Measurements from ENCODE around the gene DVL1.

The DVL1 gene

GRCh38 chr1:1295154-1295923 lies 53.9 kb downstream of the DVL1 start:
- DNase-seq = no peak

GRCh38 chr1:1294250-1294890 lies 54.8 kb downstream of the DVL1 start:
- DNase-seq = no peak

GRCh38 chr1:1293263-1294249 lies 55.7 kb downstream of the DVL1 start:
- DNase-seq = no peak

GRCh38 chr1:1292851-1293250 lies 56.4 kb downstream of the DVL1 start:
- DNase-seq = no peak

- DNase-seq = no peak
Measured at GRCh38 chr1:1292442-1292779, 56.8 kb downstream of the DVL1 start.

- DNase-seq = peak; percentile 60
Measured at GRCh38 chr1:1291548-1292441, 57.4 kb downstream of the DVL1 start.

GRCh38 chr1:1291023-1291528 lies 58.1 kb downstream of the DVL1 start:
- DNase-seq = no peak

GRCh38 chr1:1290238-1290731 lies 58.9 kb downstream of the DVL1 start:
- peak; percentile 59 for DNase-seq

GRCh38 chr1:1287288-1288110 lies 61.7 kb downstream of the DVL1 start:
- no peak for DNase-seq

- DNase-seq = no peak
Measured at GRCh38 chr1:1286313-1287261, 62.6 kb downstream of the DVL1 start.

- DNase-seq = no peak
Measured at GRCh38 chr1:1285611-1286311, 63.5 kb downstream of the DVL1 start.

Measured in CD4-positive, alpha-beta T cell treated with Interferon gamma for 1 hour (primary cell).